HepG2 (cell line): ENCODE results near the gene PLPPR2. TPM values are rescaled to one million over a fixed set of nuclear protein-coding genes. Genes with fewer than 3 reads are reported as not detected.

Experiments
- CBX5 ChIP-seq: sonication (generic); formaldehyde crosslinking; IDR thresholded peaks from 2 replicates; pipeline ENCODE4 v1.4.0; 2020; ENCODE audit warnings: missing genetic modification reagents, borderline replicate concordance
- FOSL2 ChIP-seq: sonication (generic); formaldehyde crosslinking; IDR thresholded peaks from 2 replicates; pipeline ENCODE4 v1.4.0; 2020; ENCODE audit warnings: missing genetic modification reagents
- HOXA9 ChIP-seq: sonication (generic); formaldehyde crosslinking; IDR thresholded peaks from 2 replicates; pipeline ENCODE4 v1.8.1; 2022; ENCODE audit warnings: missing genetic modification reagents, mild to moderate bottlenecking, moderate library complexity, borderline replicate concordance
- KDM6A ChIP-seq: IDR thresholded peaks from 2 replicates; pipeline ENCODE4 v1.6.1; 2016; ENCODE audit warnings: low read depth
- MTF2 ChIP-seq: sonication (generic); formaldehyde crosslinking; IDR thresholded peaks from 2 replicates; pipeline ENCODE4 v1.5.0; 2020; ENCODE audit warnings: missing genetic modification reagents, borderline replicate concordance
- MXI1 ChIP-seq: IDR thresholded peaks from 3 replicates; pipeline ENCODE4 v1.6.1; 2012; ENCODE audit warnings: low read depth, low read length, inconsistent platforms, borderline replicate concordance
- PRPF4 ChIP-seq: fragments of 200-400 bp; formaldehyde crosslinking; IDR thresholded peaks from 2 replicates; pipeline ENCODE4 v1.6.1; 2016; ENCODE audit warnings: low read length, low read depth; ENCODE audit not compliant: poor library complexity, severe bottlenecking
- RXRB ChIP-seq: IDR thresholded peaks from 2 replicates; pipeline ENCODE4 v1.6.1; 2016; ENCODE audit warnings: borderline replicate concordance, missing genetic modification reagents, missing compliant biosample characterization
- TMF1 ChIP-seq: sonication (generic); formaldehyde crosslinking; IDR thresholded peaks from 2 replicates; pipeline ENCODE4 v1.8.1; 2022; ENCODE audit warnings: low read depth, missing genetic modification reagents
- ZBTB3 ChIP-seq: sonication (generic); formaldehyde crosslinking; IDR thresholded peaks from 2 replicates; pipeline ENCODE4 v1.4.0; 2020; ENCODE audit warnings: low read depth, mild to moderate bottlenecking, moderate library complexity, missing genetic modification reagents, borderline replicate concordance
- ZEB1 ChIP-seq: IDR thresholded peaks from 2 replicates; pipeline ENCODE4 v1.6.1; 2012; ENCODE audit warnings: mild to moderate bottlenecking, low read depth, inconsistent platforms; ENCODE audit not compliant: insufficient replicate concordance
- ZNF224 ChIP-seq: sonication (generic); formaldehyde crosslinking; IDR thresholded peaks from 2 replicates; pipeline ENCODE4 v1.5.0; 2020; ENCODE audit warnings: mild to moderate bottlenecking, missing genetic modification reagents
- ZNF367 ChIP-seq: sonication (generic); formaldehyde crosslinking; IDR thresholded peaks from 2 replicates; pipeline ENCODE4 v1.4.0; 2020; ENCODE audit warnings: missing genetic modification reagents, borderline replicate concordance
- ZNF414 ChIP-seq: sonication (generic); formaldehyde crosslinking; IDR thresholded peaks from 2 replicates; pipeline ENCODE4 v1.5.0; 2020; ENCODE audit warnings: missing genetic modification reagents
- ZNF432 ChIP-seq: sonication (generic); formaldehyde crosslinking; IDR thresholded peaks from 2 replicates; pipeline ENCODE4 v1.5.0; 2020; ENCODE audit warnings: missing genetic modification reagents, mild to moderate bottlenecking, borderline replicate concordance
- ZNF503 ChIP-seq: sonication (generic); formaldehyde crosslinking; IDR thresholded peaks from 2 replicates; pipeline ENCODE4 v1.4.0; 2020; ENCODE audit warnings: missing genetic modification reagents
- ZNF644 ChIP-seq: IDR thresholded peaks from 2 replicates; pipeline ENCODE4 v1.6.1; 2016; ENCODE audit warnings: low read depth
- ZNF713 ChIP-seq: sonication (generic); formaldehyde crosslinking; IDR thresholded peaks from 2 replicates; pipeline ENCODE4 v1.4.0; 2020; ENCODE audit warnings: mild to moderate bottlenecking, missing genetic modification reagents
- ZNF749 ChIP-seq: sonication (generic); formaldehyde crosslinking; IDR thresholded peaks from 2 replicates; pipeline ENCODE4 v1.8.0; 2022; ENCODE audit warnings: mild to moderate bottlenecking, missing genetic modification reagents, moderate library complexity, borderline replicate concordance
- ZNF781 ChIP-seq: sonication (generic); formaldehyde crosslinking; IDR thresholded peaks from 2 replicates; pipeline ENCODE4 v1.5.1; 2020; ENCODE audit warnings: borderline replicate concordance, mild to moderate bottlenecking, missing genetic modification reagents; ENCODE audit errors: not compliant biosample characterization
- polyA plus RNA-seq, 8 experiments: library from polyadenylated mRNA; depleted of rRNA in 3 of 8; stranded (reverse) in 7 of 8; unstranded in 1 of 8; fragments of >200 nt; fragmentation: Illumina TruSeq in 4 of 8; extraction: Trizol in 4 of 8; gene quantifications; 2 replicates each; pipeline versions ENCODE4 v1.2.1 to v1.2.3, GENCODE V29; 2011 to 2016; ENCODE audit warnings: low read depth in 4 of 8, missing spikeins in 1 of 8, mixed read lengths in 1 of 8; ENCODE audit not compliant: insufficient read depth in 1 of 8
- total RNA-seq, 5 experiments: library from RNA; depleted of rRNA; stranded (reverse); fragments of >200 nt; fragmentation: Illumina TruSeq; extraction: Trizol; gene quantifications; 2 replicates each; pipeline ENCODE4 v1.2.3, GENCODE V29; 2016; ENCODE audit warnings: low read depth in 1 of 5
- TF ChIP-seq, protein P1 (sequence below): sonication (generic); formaldehyde crosslinking; IDR thresholded peaks from 2 replicates; pipeline ENCODE4 v1.5.1; 2020; ENCODE audit warnings: mild to moderate bottlenecking, missing genetic modification reagents, borderline replicate concordance

Gene PLPPR2
- total and polyA plus RNA-seq, 2 of the 13 experiments (the other 11 are each of a cell fraction or from before 2014, with no cell fraction given), result 1.5 to 2.1 TPM

DNA sequence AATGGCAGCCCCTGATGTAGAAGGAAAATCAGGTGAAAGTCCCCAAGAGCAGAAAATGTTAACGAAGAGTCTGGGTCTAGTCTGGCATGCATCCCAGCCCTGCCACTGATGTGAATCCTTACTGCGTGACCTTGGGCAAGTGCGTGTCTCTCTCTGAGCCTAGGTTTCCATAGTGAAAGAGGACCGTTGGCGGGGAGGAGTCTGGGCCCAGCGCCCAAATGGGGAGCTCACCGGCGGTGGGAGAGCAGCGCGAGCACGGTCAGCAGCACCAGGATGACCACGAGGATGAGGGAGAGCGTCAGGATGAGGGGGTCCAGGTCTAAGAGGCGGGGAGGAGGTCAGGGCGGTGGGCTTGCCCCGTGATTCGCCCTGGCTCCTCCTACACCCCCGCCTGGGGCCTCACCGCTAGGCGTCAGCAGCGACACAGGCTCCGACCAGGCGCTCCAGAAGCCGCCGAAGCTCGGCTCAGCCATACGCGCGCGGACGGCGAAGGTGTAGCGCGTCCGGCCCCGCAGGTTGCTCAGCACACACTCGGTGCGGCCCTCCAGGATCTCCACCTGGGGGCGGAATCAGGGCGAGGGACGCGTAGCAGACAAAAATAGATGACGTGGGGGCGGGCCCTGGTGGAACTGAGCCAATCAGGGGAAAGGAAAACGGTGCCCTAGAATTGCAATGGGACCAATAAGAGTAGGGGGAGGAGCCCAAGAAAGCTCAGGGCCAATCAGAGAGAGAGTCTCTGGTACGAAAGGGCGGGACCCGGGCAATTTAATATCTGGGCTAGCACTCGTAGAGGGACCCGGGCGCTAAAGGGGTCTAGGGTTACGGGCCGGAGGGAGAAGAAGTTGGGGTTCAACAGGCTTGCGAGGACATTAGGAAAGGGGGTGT lies 25.7 kb downstream of the PLPPR2 start (continued):
- TF ChIP-seq, protein P1, sequence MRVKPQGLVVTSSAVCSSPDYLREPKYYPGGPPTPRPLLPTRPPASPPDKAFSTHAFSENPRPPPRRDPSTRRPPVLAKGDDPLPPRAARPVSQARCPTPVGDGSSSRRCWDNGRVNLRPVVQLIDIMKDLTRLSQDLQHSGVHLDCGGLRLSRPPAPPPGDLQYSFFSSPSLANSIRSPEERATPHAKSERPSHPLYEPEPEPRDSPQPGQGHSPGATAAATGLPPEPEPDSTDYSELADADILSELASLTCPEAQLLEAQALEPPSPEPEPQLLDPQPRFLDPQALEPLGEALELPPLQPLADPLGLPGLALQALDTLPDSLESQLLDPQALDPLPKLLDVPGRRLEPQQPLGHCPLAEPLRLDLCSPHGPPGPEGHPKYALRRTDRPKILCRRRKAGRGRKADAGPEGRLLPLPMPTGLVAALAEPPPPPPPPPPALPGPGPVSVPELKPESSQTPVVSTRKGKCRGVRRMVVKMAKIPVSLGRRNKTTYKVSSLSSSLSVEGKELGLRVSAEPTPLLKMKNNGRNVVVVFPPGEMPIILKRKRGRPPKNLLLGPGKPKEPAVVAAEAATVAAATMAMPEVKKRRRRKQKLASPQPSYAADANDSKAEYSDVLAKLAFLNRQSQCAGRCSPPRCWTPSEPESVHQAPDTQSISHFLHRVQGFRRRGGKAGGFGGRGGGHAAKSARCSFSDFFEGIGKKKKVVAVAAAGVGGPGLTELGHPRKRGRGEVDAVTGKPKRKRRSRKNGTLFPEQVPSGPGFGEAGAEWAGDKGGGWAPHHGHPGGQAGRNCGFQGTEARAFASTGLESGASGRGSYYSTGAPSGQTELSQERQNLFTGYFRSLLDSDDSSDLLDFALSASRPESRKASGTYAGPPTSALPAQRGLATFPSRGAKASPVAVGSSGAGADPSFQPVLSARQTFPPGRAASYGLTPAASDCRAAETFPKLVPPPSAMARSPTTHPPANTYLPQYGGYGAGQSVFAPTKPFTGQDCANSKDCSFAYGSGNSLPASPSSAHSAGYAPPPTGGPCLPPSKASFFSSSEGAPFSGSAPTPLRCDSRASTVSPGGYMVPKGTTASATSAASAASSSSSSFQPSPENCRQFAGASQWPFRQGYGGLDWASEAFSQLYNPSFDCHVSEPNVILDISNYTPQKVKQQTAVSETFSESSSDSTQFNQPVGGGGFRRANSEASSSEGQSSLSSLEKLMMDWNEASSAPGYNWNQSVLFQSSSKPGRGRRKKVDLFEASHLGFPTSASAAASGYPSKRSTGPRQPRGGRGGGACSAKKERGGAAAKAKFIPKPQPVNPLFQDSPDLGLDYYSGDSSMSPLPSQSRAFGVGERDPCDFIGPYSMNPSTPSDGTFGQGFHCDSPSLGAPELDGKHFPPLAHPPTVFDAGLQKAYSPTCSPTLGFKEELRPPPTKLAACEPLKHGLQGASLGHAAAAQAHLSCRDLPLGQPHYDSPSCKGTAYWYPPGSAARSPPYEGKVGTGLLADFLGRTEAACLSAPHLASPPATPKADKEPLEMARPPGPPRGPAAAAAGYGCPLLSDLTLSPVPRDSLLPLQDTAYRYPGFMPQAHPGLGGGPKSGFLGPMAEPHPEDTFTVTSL (CRISPR knock-in tag), result no peak
- TF ChIP-seq ZNF414, result no peak
- no peak for TF ChIP-seq PRPF4
- TF ChIP-seq ZNF644 (CRISPR knock-in tag), result no peak
- TF ChIP-seq ZNF503 (CRISPR knock-in tag), result no peak; the same call in 1 of the 2 replicates
- TF ChIP-seq ZEB1, result peak; percentile 69
- no peak for TF ChIP-seq TMF1 (CRISPR knock-in tag)
- TF ChIP-seq ZNF781, result no peak
- no peak for TF ChIP-seq ZNF749 (CRISPR knock-in tag)
- TF ChIP-seq CBX5 (CRISPR knock-in tag), result peak; percentile 92; the same call in 1 of the 2 replicates
- no peak for TF ChIP-seq HOXA9 (CRISPR knock-in tag)
- peak; percentile 59 for TF ChIP-seq RXRB
- TF ChIP-seq ZNF713 (CRISPR knock-in tag), result no peak
- peak; percentile 64 for TF ChIP-seq FOSL2 (CRISPR knock-in tag)
- peak; percentile 76; the same call in 1 of the 3 replicates for TF ChIP-seq MXI1
- no peak for TF ChIP-seq ZBTB3
- TF ChIP-seq MTF2 (CRISPR knock-in tag), result no peak
- TF ChIP-seq KDM6A (CRISPR knock-in tag), result no peak
- TF ChIP-seq ZNF432, result no peak
- 0 out of 2 replicates have a peak, but pooled peaks have one; percentile 68 for TF ChIP-seq ZNF224
- TF ChIP-seq ZNF367, result no peak
